Measurements from ENCODE around the gene SPOCK1.

DNA sequence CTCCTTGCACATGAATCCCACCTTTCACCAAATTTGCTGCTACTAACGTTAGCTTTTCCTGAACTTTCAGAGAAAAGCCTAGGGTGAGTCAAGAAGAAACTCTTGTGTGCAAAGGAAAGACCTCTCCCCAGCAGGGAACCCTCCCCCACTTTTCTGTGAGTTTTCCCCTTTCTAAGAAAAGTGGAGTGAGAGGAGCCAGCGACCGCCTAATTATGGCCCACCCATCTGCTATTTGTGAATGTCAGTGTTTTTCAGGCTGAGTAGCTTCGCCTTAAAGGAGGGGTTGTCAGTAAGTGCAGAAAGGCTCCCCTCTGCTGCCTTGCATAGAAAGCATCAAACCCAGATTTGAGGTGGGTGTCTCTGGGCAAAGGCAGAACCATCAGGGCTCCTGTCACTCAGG, 46.8 kb upstream of the SPOCK1 start:
- TF ChIP-seq, protein P1, sequence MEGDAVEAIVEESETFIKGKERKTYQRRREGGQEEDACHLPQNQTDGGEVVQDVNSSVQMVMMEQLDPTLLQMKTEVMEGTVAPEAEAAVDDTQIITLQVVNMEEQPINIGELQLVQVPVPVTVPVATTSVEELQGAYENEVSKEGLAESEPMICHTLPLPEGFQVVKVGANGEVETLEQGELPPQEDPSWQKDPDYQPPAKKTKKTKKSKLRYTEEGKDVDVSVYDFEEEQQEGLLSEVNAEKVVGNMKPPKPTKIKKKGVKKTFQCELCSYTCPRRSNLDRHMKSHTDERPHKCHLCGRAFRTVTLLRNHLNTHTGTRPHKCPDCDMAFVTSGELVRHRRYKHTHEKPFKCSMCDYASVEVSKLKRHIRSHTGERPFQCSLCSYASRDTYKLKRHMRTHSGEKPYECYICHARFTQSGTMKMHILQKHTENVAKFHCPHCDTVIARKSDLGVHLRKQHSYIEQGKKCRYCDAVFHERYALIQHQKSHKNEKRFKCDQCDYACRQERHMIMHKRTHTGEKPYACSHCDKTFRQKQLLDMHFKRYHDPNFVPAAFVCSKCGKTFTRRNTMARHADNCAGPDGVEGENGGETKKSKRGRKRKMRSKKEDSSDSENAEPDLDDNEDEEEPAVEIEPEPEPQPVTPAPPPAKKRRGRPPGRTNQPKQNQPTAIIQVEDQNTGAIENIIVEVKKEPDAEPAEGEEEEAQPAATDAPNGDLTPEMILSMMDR (IDR thresholded peaks at IDR 0.05; ENCODE audit: borderline replicate concordance, extremely low read depth, low read length, poor library complexity, severe bottlenecking), result no peak
- TF ChIP-seq EZH2 (IDR thresholded peaks at IDR 0.05; ENCODE audit: borderline replicate concordance, low read depth, low read length, severe bottlenecking), result no peak
